HepG2 (cell line): ENCODE results near the gene PWP2. TPM values are rescaled to one million over a fixed set of nuclear protein-coding genes. Genes with fewer than 3 reads are reported as not detected.
"Not testable (repeated sequence)": the region's sequence is repeated elsewhere in the genome, so short reads cannot be mapped to it uniquely, and the experiment has no call there.

Experiments used
- ATAC-seq: fragments of 200-7000 bp; cut with Tn5 transposase; 3 replicates; pipeline ENCODE4 v1.9.1; 2020; ENCODE audit warnings: mild to moderate bottlenecking, moderate library complexity
- Bru-seq: library from RNA; stranded (reverse); fragments of 400-500 nt; gene quantifications from one replicate; lab custom pipeline; 2021; lab: Mats Ljungman, UMichigan
- BruChase-seq, 2 experiments: library from RNA; stranded (reverse); fragments of 400-500 nt; gene quantifications; one replicate each; lab custom pipeline; 2021; lab: Mats Ljungman, UMichigan
- BruUV-seq: library from RNA; stranded (reverse); fragments of 400-500 nt; replicated peaks from 2 replicates; lab custom pipeline; 2021; lab: Mats Ljungman, UMichigan
- CTCF ChIA-PET: fragments of 300-600 bp; formaldehyde crosslinking; extraction: SDS; loops from one replicate; lab custom pipeline; 2021; ENCODE audit warnings: low total read pairs, inconsistent platforms, low intra/inter-chr PET ratio; lab: Yijun Ruan, JAX
- POLR2A ChIA-PET: fragments of 350-600 bp; sonication (Branson Sonifier 250); formaldehyde crosslinking; loops from one replicate; lab custom pipeline; 2020; ENCODE audit warnings: antibody characterized with exemption, inconsistent platforms; lab: Yijun Ruan, JAX
- DNase-seq: peaks from one replicate; pipeline ENCODE4 v3.0.0-alpha.2; 2015; ENCODE audit warnings: low spot score
- FAIRE-seq: peaks from 3 replicates; lab custom pipeline; 2011; peaks lifted over from hg19 to GRCh38; lab: Jason Lieb, UNC
- H2AFZ ChIP-seq: one replicate; pipeline ENCODE4 v1.6.1; 2011; ENCODE audit warnings: low read length, inconsistent platforms
- H3K27ac ChIP-seq: fragments of 300-600 bp; 3 replicates; pipeline ENCODE4 v1.8.0; 2011; ENCODE audit warnings: mixed run types, mild to moderate bottlenecking, mixed read lengths, low read length, inconsistent platforms; ENCODE audit not compliant: insufficient read depth; ENCODE audit errors: extremely low read length
- H3K27me3 ChIP-seq, 2 experiments: fragments of 200-600 bp in 1 of 2; 2 replicates in 1 of 2; 3 replicates in 1 of 2; pipeline versions ENCODE4 v1.6.0 to v1.8.0; 2011; ENCODE audit warnings: low read length in 2 of 2, mild to moderate bottlenecking in 2 of 2, moderate library complexity in 2 of 2, inconsistent platforms in 1 of 2; ENCODE audit not compliant: insufficient read depth in 2 of 2, control insufficient read depth in 1 of 2
- H3K36me3 ChIP-seq, 2 experiments: fragments of 200-600 bp in 1 of 2; replicated peaks in 1 of 2; 2 replicates in 1 of 2; 3 replicates in 1 of 2; pipeline versions ENCODE4 v1.5.1 to v1.8.0; 2011; ENCODE audit warnings: low read length in 2 of 2, inconsistent platforms in 1 of 2; ENCODE audit not compliant: insufficient read depth in 2 of 2, control insufficient read depth in 1 of 2
- H3K4me1 ChIP-seq: 2 replicates; pipeline ENCODE4 v1.5.1; 2012; ENCODE audit warnings: low read length, inconsistent platforms; ENCODE audit not compliant: insufficient read depth
- H3K4me2 ChIP-seq: 2 replicates; pipeline ENCODE4 v1.6.0; 2011; ENCODE audit warnings: low read depth, low read length, inconsistent platforms
- H3K4me3 ChIP-seq, 3 experiments: fragments of 200-600 bp in 1 of 3; sonication (generic), shearing (Covaris generic) in 1 of 3; replicated peaks in 1 of 3; 2 replicates each; pipeline ENCODE4 v1.5.1; 2011 to 2016; ENCODE audit warnings: low read length in 3 of 3, inconsistent platforms in 2 of 3, low read depth in 2 of 3, mild to moderate bottlenecking in 2 of 3, control low read depth in 1 of 3, mixed read lengths in 1 of 3; ENCODE audit not compliant: insufficient read depth in 1 of 3
- H3K79me2 ChIP-seq: one replicate; pipeline ENCODE4 v1.6.1; 2011; ENCODE audit warnings: low read length, inconsistent platforms; ENCODE audit not compliant: insufficient read depth
- H3K9ac ChIP-seq: 2 replicates; pipeline ENCODE4 v1.6.0; 2011; ENCODE audit warnings: mild to moderate bottlenecking, low read depth, low read length, inconsistent platforms; ENCODE audit not compliant: insufficient read depth
- H3K9me3 ChIP-seq: 2 replicates; pipeline ENCODE4 v1.5.1; 2012; ENCODE audit warnings: mild to moderate bottlenecking, low read length
- H4K20me1 ChIP-seq: 2 replicates; pipeline ENCODE4 v1.6.0; 2011; ENCODE audit warnings: inconsistent platforms, mild to moderate bottlenecking, low read length, moderate library complexity; ENCODE audit not compliant: insufficient read depth
- GABPB1 ChIP-seq: IDR thresholded peaks from 2 replicates; pipeline ENCODE4 v1.6.1; 2016; ENCODE audit warnings: mild to moderate bottlenecking, missing genetic modification reagents, moderate library complexity, missing compliant biosample characterization
- KDM2A ChIP-seq: sonication (generic); formaldehyde crosslinking; IDR thresholded peaks from 2 replicates; pipeline ENCODE4 v1.4.0; 2020; ENCODE audit warnings: low read depth, missing genetic modification reagents, borderline replicate concordance
- MAX ChIP-seq: IDR thresholded peaks from 2 replicates; pipeline ENCODE4 v1.6.1; 2012; ENCODE audit warnings: inconsistent platforms
- MXD4 ChIP-seq: IDR thresholded peaks from 2 replicates; pipeline ENCODE4 v1.6.1; 2016; ENCODE audit warnings: mild to moderate bottlenecking, missing biosample characterization, missing genetic modification reagents
- MXI1 ChIP-seq: IDR thresholded peaks from 3 replicates; pipeline ENCODE4 v1.6.1; 2012; ENCODE audit warnings: low read depth, low read length, inconsistent platforms, borderline replicate concordance
- MYC ChIP-seq: sonication (generic); formaldehyde crosslinking; IDR thresholded peaks from 2 replicates; pipeline ENCODE4 v1.9.0; 2021; ENCODE audit warnings: missing genetic modification reagents, borderline replicate concordance
- PHF8 ChIP-seq: sonication (generic); formaldehyde crosslinking; IDR thresholded peaks from 2 replicates; pipeline ENCODE4 v1.5.0; 2020; ENCODE audit warnings: missing genetic modification reagents
- RBFOX2 ChIP-seq: fragments of 200-400 bp; formaldehyde crosslinking; IDR thresholded peaks from 2 replicates; pipeline ENCODE4 v1.6.1; 2017; ENCODE audit warnings: low read depth, mild to moderate bottlenecking, low read length
- SAP130 ChIP-seq: IDR thresholded peaks from 2 replicates; pipeline ENCODE4 v1.6.1; 2016; ENCODE audit warnings: low read depth
- ZFY ChIP-seq: sonication (generic); formaldehyde crosslinking; IDR thresholded peaks from 2 replicates; pipeline ENCODE4 v1.4.0; 2020; ENCODE audit warnings: missing genetic modification reagents
- WGBS: methylation state at CpG from one replicate; pipeline ENCODE4 v1.1.6; 2017; ENCODE audit warnings: low lambda C conversion rate; 5-methylcytosine and 5-hydroxymethylcytosine counted together
- in situ Hi-C: cut with HindIII; loops from 2 replicates; pipeline ENCODE4 v1.10.0; 2017; ENCODE audit warnings: low pct_unique_long_range_greater_than_20kb; ENCODE audit not compliant: extremely low pct_ligation_motif_present
- intact Hi-C: fragments of 100-400 bp; cut with micrococcal nuclease; formaldehyde crosslinking; loops from one replicate; pipeline ENCODE4 v1.10.0; 2022; ENCODE audit not compliant: unreplicated experiment
- long read RNA-seq, 2 experiments: library from RNA in 1 of 2; library from polyadenylated mRNA in 1 of 2; stranded (forward) in 1 of 2; unstranded in 1 of 2; transcript quantifications; one replicate each; pipeline ENCODE4 v2.0.0, GENCODE V29; 2019 to 2022
- polyA minus RNA-seq, 3 experiments: library from RNA; depleted of rRNA, polyadenylated mRNA; stranded (reverse); fragments of >200 nt; gene quantifications; 2 replicates each; pipeline ENCODE4 v1.2.3, GENCODE V29; 2011; ENCODE audit warnings: low replicate concordance in 1 of 3
- polyA plus RNA-seq, 8 experiments: library from polyadenylated mRNA; depleted of rRNA in 3 of 8; stranded (reverse) in 7 of 8; unstranded in 1 of 8; fragments of >200 nt; fragmentation: Illumina TruSeq in 4 of 8; extraction: Trizol in 4 of 8; gene quantifications; 2 replicates each; pipeline versions ENCODE4 v1.2.1 to v1.2.3, GENCODE V29; 2011 to 2016; ENCODE audit warnings: low read depth in 4 of 8, missing spikeins in 1 of 8, mixed read lengths in 1 of 8; ENCODE audit not compliant: insufficient read depth in 1 of 8
- total RNA-seq, 5 experiments: library from RNA; depleted of rRNA; stranded (reverse); fragments of >200 nt; fragmentation: Illumina TruSeq; extraction: Trizol; gene quantifications; 2 replicates each; pipeline ENCODE4 v1.2.3, GENCODE V29; 2016; ENCODE audit warnings: low read depth in 1 of 5
- TF ChIP-seq, protein P1 (sequence below): sonication (generic); formaldehyde crosslinking; IDR thresholded peaks from 2 replicates; pipeline ENCODE4 v1.4.0; 2020; ENCODE audit warnings: missing genetic modification reagents

Gene PWP2
- total RNA-seq (2016; rRNA removed; fragmentation: Illumina TruSeq; extraction: Trizol) (17.0 and 17.7 TPM in 2 replicates), polyA plus RNA-seq (2011; rRNA removed) (7.7 and 9.6 TPM in 2 replicates), polyA minus RNA-seq (2011; rRNA and poly(A)+ RNA removed; ENCODE audit: low replicate concordance) (18.7 and 28.7 TPM in 2 replicates), Bru-seq, nascent RNA (percentile 39 among the genes with signal in this experiment), BruChase-seq, experiment 1, labeled RNA remaining after a 6-hour chase (percentile 51 among the genes with signal in this experiment), BruChase-seq, experiment 2, labeled RNA remaining after a 2-hour chase (percentile 48 among the genes with signal in this experiment)
- 3.0 and 3.7 TPM in 2 replicates for total RNA-seq (2016; cell fraction: cytosol; rRNA removed; fragmentation: Illumina TruSeq; extraction: Trizol; ENCODE audit: low read depth)
- total RNA-seq (2016; cell fraction: insoluble cytoplasmic fraction; rRNA removed; fragmentation: Illumina TruSeq; extraction: Trizol) = 19.8 TPM in 2 replicates
- total RNA-seq (2016; cell fraction: membrane; rRNA removed; fragmentation: Illumina TruSeq; extraction: Trizol) = 4.1 and 5.3 TPM in 2 replicates
- total RNA-seq (2016; cell fraction: nucleus; rRNA removed; fragmentation: Illumina TruSeq; extraction: Trizol) = 10.7 and 12.9 TPM in 2 replicates
- polyA plus RNA-seq (2011; cell fraction: cytosol; rRNA removed) = 8.8 and 8.9 TPM in 2 replicates
- 16.7 and 17.7 TPM in 2 replicates for polyA plus RNA-seq (2011; cell fraction: nucleus; rRNA removed)
- polyA plus RNA-seq (2012) = 7.5 and 10.4 TPM in 2 replicates
- 0.66 and 0.87 TPM in 2 replicates for polyA plus RNA-seq (2016; cell fraction: cytosol; fragmentation: Illumina TruSeq; extraction: Trizol; ENCODE audit: low read depth)
- polyA plus RNA-seq (2016; cell fraction: insoluble cytoplasmic fraction; fragmentation: Illumina TruSeq; extraction: Trizol; ENCODE audit: low read depth) = 9.5 and 12.0 TPM in 2 replicates
- 0.99 and 1.2 TPM in 2 replicates for polyA plus RNA-seq (2016; cell fraction: membrane; fragmentation: Illumina TruSeq; extraction: Trizol; ENCODE audit: low read depth)
- 13.3 and 15.6 TPM in 2 replicates for polyA plus RNA-seq (2016; cell fraction: nucleus; fragmentation: Illumina TruSeq; extraction: Trizol; ENCODE audit: insufficient read depth, low read depth)
- polyA minus RNA-seq (2011; cell fraction: cytosol; rRNA and poly(A)+ RNA removed) = 6.6 and 6.7 TPM in 2 replicates
- polyA minus RNA-seq (2011; cell fraction: nucleus; rRNA and poly(A)+ RNA removed) = 12.1 and 13.9 TPM in 2 replicates
- long read RNA-seq, experiment 1, transcript PWP2-201 (21 exons, 3,297 nt) = major isoform, 7 of 15 reads
- long read RNA-seq, experiment 1, partial matches to known transcripts = 6 of 15 reads
- long read RNA-seq, experiment 1, other reads (novel, unspliced or antisense) = 2 of 15 reads
- long read RNA-seq, experiment 2, transcript PWP2-201 (21 exons, 3,297 nt) = major isoform, 15 of 25 reads
- long read RNA-seq, experiment 2, partial matches to known transcripts = 9 of 25 reads
- long read RNA-seq, experiment 2, other reads (novel, unspliced or antisense) = 1 of 25 reads

DNA sequence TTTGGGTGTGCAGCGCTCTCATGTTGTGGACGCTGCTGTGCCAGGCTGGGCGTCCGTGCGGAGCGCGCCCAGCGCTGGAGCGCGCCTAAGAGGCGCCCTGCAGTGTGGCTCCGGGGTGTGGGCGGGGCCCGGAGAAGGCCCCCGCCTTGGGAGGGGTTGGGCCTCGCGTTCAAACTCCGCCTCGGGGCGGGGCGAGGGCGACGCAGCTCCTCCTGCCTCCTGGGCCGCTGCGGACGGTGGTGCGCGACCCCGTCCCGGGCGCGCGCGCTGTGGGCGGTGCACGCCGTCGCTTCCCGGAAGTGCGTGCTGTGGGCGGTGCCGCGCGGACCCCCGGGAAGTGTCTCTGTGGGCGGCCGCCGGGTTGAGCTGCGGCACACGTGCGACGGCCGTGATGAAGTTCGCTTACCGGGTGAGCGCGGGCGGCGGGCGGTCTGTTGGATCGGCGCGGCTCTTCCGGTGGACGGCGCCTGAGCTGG, at the start of gene PWP2:
Gene PWP2 (plus strand): TSS at position 374 of the 476 bp plus-strand sequence. CDS start 18 bp downstream, at position 392.
- POLR2A ChIA-PET, H3K4me1 ChIP-seq, H3K27me3 ChIP-seq, BruUV-seq, in situ Hi-C loops, H3K27ac ChIP-seq, DNase-seq, H3K9me3 ChIP-seq, CTCF ChIA-PET, H3K36me3 ChIP-seq, H2AFZ ChIP-seq, H3K9ac ChIP-seq, H3K4me2 ChIP-seq, H4K20me1 ChIP-seq, H3K79me2 ChIP-seq, intact Hi-C loops: not testable (repeated sequence)
- TF ChIP-seq MXI1 = peak; percentile 31; the same call in 1 of the 3 replicates
- peak; percentile 39; the same call in 1 of the 2 replicates for TF ChIP-seq MXD4
- TF ChIP-seq SAP130 = peak; percentile 67
- TF ChIP-seq KDM2A (CRISPR knock-in tag) = peak; percentile 36; the same call in 1 of the 2 replicates
- TF ChIP-seq, protein P1, sequence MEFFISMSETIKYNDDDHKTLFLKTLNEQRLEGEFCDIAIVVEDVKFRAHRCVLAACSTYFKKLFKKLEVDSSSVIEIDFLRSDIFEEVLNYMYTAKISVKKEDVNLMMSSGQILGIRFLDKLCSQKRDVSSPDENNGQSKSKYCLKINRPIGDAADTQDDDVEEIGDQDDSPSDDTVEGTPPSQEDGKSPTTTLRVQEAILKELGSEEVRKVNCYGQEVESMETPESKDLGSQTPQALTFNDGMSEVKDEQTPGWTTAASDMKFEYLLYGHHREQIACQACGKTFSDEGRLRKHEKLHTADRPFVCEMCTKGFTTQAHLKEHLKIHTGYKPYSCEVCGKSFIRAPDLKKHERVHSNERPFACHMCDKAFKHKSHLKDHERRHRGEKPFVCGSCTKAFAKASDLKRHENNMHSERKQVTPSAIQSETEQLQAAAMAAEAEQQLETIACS (CRISPR knock-in tag) = peak; percentile 75
- 0 out of 2 replicates have a peak, but pooled peaks have one; percentile 25 for TF ChIP-seq PHF8
- TF ChIP-seq ZFY = peak; percentile 28; the same call in 1 of the 2 replicates
- TF ChIP-seq RBFOX2 = 0 out of 2 replicates have a peak, but pooled peaks have one; percentile 15
- TF ChIP-seq MAX = peak; percentile 30; the same call in 1 of the 2 replicates
- TF ChIP-seq MYC (CRISPR knock-in tag) = peak; percentile 68; the same call in 1 of the 2 replicates
- peak; percentile 73 for TF ChIP-seq GABPB1 (CRISPR knock-in tag)
- ATAC-seq (peak; percentile 93), FAIRE-seq (peak; percentile 72)
- WGBS = no CpG with 5 or more reads among the region's 66 CpGs
- H3K4me3 ChIP-seq = peak within 1 kb of the TSS in 2 of 3 experiments; percentile 40 to 50; a peak in 3 of 6 replicates
